ENCODE results near the gene RNU6-9.
"Not testable (repeated sequence)": the region's sequence is repeated elsewhere in the genome, so short reads cannot be mapped to it uniquely, and the experiment has no call there.

RNU6-9 gene

GRCh38 chr19:892894-893689 is at the start of gene RNU6-9, which contains the start of gene MED16:
TSS of gene RNU6-9 (plus strand) at chr19:893484.
TSS of gene MED16 (minus strand) at chr19:893187. CDS start at chr19:891131, 2,056 bp downstream.
- DNase-seq (ENCODE audit: low read depth in 2 of 2): peak; percentile 73 to 74

GRCh38 chr19:843836-844545 is 49.3 kb upstream of the RNU6-9 start:
- DNase-seq (ENCODE audit: low read depth in 2 of 2): no peak

- no peak for DNase-seq (ENCODE audit: low read depth in 2 of 2)
Measured at GRCh38 chr19:844546-844971, 48.7 kb upstream of the RNU6-9 start.

GRCh38 chr19:845707-846521 is 47.4 kb upstream of the RNU6-9 start:
- DNase-seq (ENCODE audit: low read depth in 2 of 2): no peak

- DNase-seq (ENCODE audit: low read depth in 2 of 2): no peak
Measured at GRCh38 chr19:848386-848921, 44.8 kb upstream of the RNU6-9 start.

- not testable (repeated sequence) for DNase-seq (ENCODE audit: low read depth in 2 of 2)
Measured at GRCh38 chr19:849195-849594, 44.1 kb upstream of the RNU6-9 start.

GRCh38 chr19:850221-850978 is 42.9 kb upstream of the RNU6-9 start:
- DNase-seq (ENCODE audit: low read depth in 2 of 2): no peak

GRCh38 chr19:850979-851335 is 42.3 kb upstream of the RNU6-9 start:
- no peak for DNase-seq (ENCODE audit: low read depth in 2 of 2)

GRCh38 chr19:852136-853013 is 40.9 kb upstream of the RNU6-9 start, which contains the start of gene ELANE:
TSS of gene ELANE (plus strand) at chr19:852303. CDS start at chr19:852329, 26 bp downstream.
- no peak for DNase-seq (ENCODE audit: low read depth in 2 of 2)

GRCh38 chr19:853014-853585 is 40.2 kb upstream of the RNU6-9 start:
- DNase-seq (ENCODE audit: low read depth in 2 of 2): no peak

- not testable (repeated sequence) for DNase-seq (ENCODE audit: low read depth in 2 of 2)
Measured at GRCh38 chr19:853614-854220, 39.6 kb upstream of the RNU6-9 start.

- no peak for DNase-seq (ENCODE audit: low read depth in 2 of 2)
Measured at GRCh38 chr19:854549-854948, 38.7 kb upstream of the RNU6-9 start.

- no peak for DNase-seq (ENCODE audit: low read depth in 2 of 2)
Measured at GRCh38 chr19:855142-855541, 38.1 kb upstream of the RNU6-9 start.

- DNase-seq (ENCODE audit: low read depth in 2 of 2): no peak
Measured at GRCh38 chr19:855566-856120, 37.6 kb upstream of the RNU6-9 start.

GRCh38 chr19:858284-858683 is 35.0 kb upstream of the RNU6-9 start:
- no peak for DNase-seq (ENCODE audit: low read depth in 2 of 2)

- no peak for DNase-seq (ENCODE audit: low read depth in 2 of 2)
Measured at GRCh38 chr19:858868-859843, 34.1 kb upstream of the RNU6-9 start, which contains the start of gene CFD. TSS of gene CFD (plus strand) at chr19:859664. CDS start at chr19:859690, 26 bp downstream.

- DNase-seq (ENCODE audit: low read depth in 2 of 2): no peak
Measured at GRCh38 chr19:861141-861755, 32.0 kb upstream of the RNU6-9 start.
